Panc1 (cell line): ENCODE measurements around the gene NSRP1.

Experiments
- CTCF ChIP-seq: fragments of 450-650 bp; IDR thresholded peaks from 2 replicates; pipeline ENCODE4 v1.5.1; 2017; ENCODE audit warnings: mild to moderate bottlenecking
- POLR2AphosphoS5 ChIP-seq: IDR thresholded peaks from 2 replicates; pipeline ENCODE4 v1.6.1; 2012; ENCODE audit warnings: mild to moderate bottlenecking, low read depth, low read length, moderate library complexity

- no peak for TF ChIP-seq POLR2AphosphoS5
- no peak for TF ChIP-seq CTCF
These were observed 74.5 kb downstream of the NSRP1 start for GRCh38 chr17:30191072-30191471.
